HepG2 (cell line): Measurements from ENCODE around the gene PPM1H. TPM values are rescaled to one million over a fixed set of nuclear protein-coding genes. Genes with fewer than 3 reads are reported as not detected.

Experiments used
- ARID4A ChIP-seq: sonication (generic); formaldehyde crosslinking; IDR thresholded peaks from 2 replicates; pipeline ENCODE4 v1.5.0; 2020; ENCODE audit warnings: mild to moderate bottlenecking, missing genetic modification reagents, borderline replicate concordance
- FOXK1 ChIP-seq: sonication (generic); formaldehyde crosslinking; IDR thresholded peaks from 2 replicates; pipeline ENCODE4 v1.4.0; 2020; ENCODE audit warnings: low read depth, missing genetic modification reagents, borderline replicate concordance
- MIXL1 ChIP-seq: IDR thresholded peaks from 2 replicates; pipeline ENCODE4 v1.6.1; 2016
- PHF21A ChIP-seq: sonication (generic); formaldehyde crosslinking; IDR thresholded peaks from 2 replicates; pipeline ENCODE4 v1.5.0; 2020; ENCODE audit warnings: mild to moderate bottlenecking, missing genetic modification reagents
- SMAD3 ChIP-seq: sonication (generic); formaldehyde crosslinking; IDR thresholded peaks from 2 replicates; pipeline ENCODE4 v1.4.0; 2020; ENCODE audit warnings: missing genetic modification reagents
- SP5 ChIP-seq: IDR thresholded peaks from 2 replicates; pipeline ENCODE4 v1.6.1; 2016; ENCODE audit warnings: low read depth, borderline replicate concordance
- SRF ChIP-seq: IDR thresholded peaks from 2 replicates; pipeline ENCODE4 v1.6.1; 2011; ENCODE audit warnings: mild to moderate bottlenecking, low read depth, low read length, moderate library complexity
- SYNCRIP ChIP-seq: fragments of 200-400 bp; formaldehyde crosslinking; IDR thresholded peaks from 2 replicates; pipeline ENCODE4 v1.6.1; 2018; ENCODE audit warnings: mild to moderate bottlenecking, low read depth, low read length; ENCODE audit not compliant: insufficient read depth
- TGIF2 ChIP-seq: IDR thresholded peaks from 2 replicates; pipeline ENCODE4 v1.6.1; 2016; ENCODE audit warnings: control low read depth, missing compliant biosample characterization
- TOPORS ChIP-seq: sonication (generic); formaldehyde crosslinking; IDR thresholded peaks from 2 replicates; pipeline ENCODE4 v1.8.0; 2023; ENCODE audit warnings: mild to moderate bottlenecking, missing genetic modification reagents
- TRIM22 ChIP-seq: fragments of 450-650 bp; IDR thresholded peaks from 2 replicates; pipeline ENCODE4 v1.6.1; 2017
- ZBTB1 ChIP-seq: sonication (generic); formaldehyde crosslinking; IDR thresholded peaks from 2 replicates; pipeline ENCODE4 v1.4.0; 2020; ENCODE audit warnings: missing genetic modification reagents, borderline replicate concordance
- ZBTB2 ChIP-seq: sonication (generic); formaldehyde crosslinking; IDR thresholded peaks from 2 replicates; pipeline ENCODE4 v1.8.0; 2022; ENCODE audit warnings: low read depth, missing genetic modification reagents
- ZFP36L2 ChIP-seq: sonication (generic); formaldehyde crosslinking; IDR thresholded peaks from 2 replicates; pipeline ENCODE4 v1.4.0; 2020; ENCODE audit warnings: missing genetic modification reagents
- ZNF646 ChIP-seq: sonication (generic); formaldehyde crosslinking; IDR thresholded peaks from 2 replicates; pipeline ENCODE4 v1.9.0; 2021; ENCODE audit warnings: mild to moderate bottlenecking, missing genetic modification reagents
- ZNF691 ChIP-seq: sonication (generic); formaldehyde crosslinking; IDR thresholded peaks from 2 replicates; pipeline ENCODE4 v1.4.0; 2020; ENCODE audit warnings: missing genetic modification reagents, low read depth, mild to moderate bottlenecking, borderline replicate concordance
- polyA plus RNA-seq, 8 experiments: library from polyadenylated mRNA; depleted of rRNA in 3 of 8; stranded (reverse) in 7 of 8; unstranded in 1 of 8; fragments of >200 nt; fragmentation: Illumina TruSeq in 4 of 8; extraction: Trizol in 4 of 8; gene quantifications; 2 replicates each; pipeline versions ENCODE4 v1.2.1 to v1.2.3, GENCODE V29; 2011 to 2016; ENCODE audit warnings: low read depth in 4 of 8, missing spikeins in 1 of 8, mixed read lengths in 1 of 8; ENCODE audit not compliant: insufficient read depth in 1 of 8
- total RNA-seq, 5 experiments: library from RNA; depleted of rRNA; stranded (reverse); fragments of >200 nt; fragmentation: Illumina TruSeq; extraction: Trizol; gene quantifications; 2 replicates each; pipeline ENCODE4 v1.2.3, GENCODE V29; 2016; ENCODE audit warnings: low read depth in 1 of 5

Gene PPM1H
- total and polyA plus RNA-seq, 2 of the 13 experiments (the other 11 are each of a cell fraction or from before 2014, with no cell fraction given) = 29.1 to 38.1 TPM

- TF ChIP-seq ARID4A = peak; percentile 53; the same call in 1 of the 2 replicates
- peak; percentile 85; the same call in 1 of the 2 replicates for TF ChIP-seq TGIF2 (CRISPR knock-in tag)
- TF ChIP-seq FOXK1 (CRISPR knock-in tag) = peak; percentile 66; the same call in 1 of the 2 replicates
- no peak for TF ChIP-seq MIXL1 (CRISPR knock-in tag)
- no peak for TF ChIP-seq ZFP36L2
- TF ChIP-seq TOPORS (CRISPR knock-in tag) = no peak
- TF ChIP-seq TRIM22 = no peak
- TF ChIP-seq ZNF646 = no peak
- no peak for TF ChIP-seq ZBTB2 (CRISPR knock-in tag)
- no peak for TF ChIP-seq SMAD3 (CRISPR knock-in tag)
- TF ChIP-seq SRF = no peak
- TF ChIP-seq PHF21A (CRISPR knock-in tag) = peak; percentile 59
- no peak for TF ChIP-seq SYNCRIP
- TF ChIP-seq SP5 = no peak
- no peak for TF ChIP-seq ZBTB1 (CRISPR knock-in tag)
- no peak for TF ChIP-seq ZNF691 (CRISPR knock-in tag)
Measured at GRCh38 chr12:62928632-62929031, 6.3 kb downstream of the PPM1H start (continued).
